Activated CD8-positive, alpha-beta T cell treated with anti-CD3 and anti-CD28 coated beads, Interleukin-2, amount 10 ng/mL, durations not matched to agents 7 days and 5 days (primary cell): ENCODE data around the gene TLR6. TPM values are rescaled to one million over a fixed set of nuclear protein-coding genes. Genes with fewer than 3 reads are reported as not detected.
A peak's percentile ranks its signal among the peaks of the same experiment; 100 is the strongest.

Source experiments
- ATAC-seq: fragments of 150-1000 bp; cut with Tn5 transposase; one replicate; pipeline ENCODE4 v1.10.0; 2021; ENCODE audit warnings: moderate library complexity
- CTCF ChIA-PET: fragments of 350-600 bp; sonication (Branson Sonifier 250); formaldehyde crosslinking; loops from one replicate; lab custom pipeline; 2021; ENCODE audit warnings: antibody characterized with exemption; lab: Charles Lee
- POLR2A ChIA-PET: fragments of 350-600 bp; sonication (Branson Sonifier 250); formaldehyde crosslinking; loops from one replicate; lab custom pipeline; 2021; ENCODE audit warnings: antibody characterized with exemption; lab: Charles Lee
- DNase-seq: peaks from one replicate; pipeline ENCODE4 v3.0.0-alpha.2; 2020
- H3K27ac Mint-ChIP-seq: one replicate; pipeline ENCODE4 v1.8.0; 2021; ENCODE audit warnings: mild to moderate bottlenecking, mixed read lengths
- H3K27me3 Mint-ChIP-seq: one replicate; pipeline ENCODE4 v1.8.0; 2021; ENCODE audit warnings: low read depth, mixed read lengths
- H3K36me3 Mint-ChIP-seq: one replicate; pipeline ENCODE4 v1.8.0; 2021; ENCODE audit warnings: low read depth, mixed read lengths
- H3K4me1 Mint-ChIP-seq: one replicate; pipeline ENCODE4 v1.8.0; 2021; ENCODE audit warnings: low read depth, mixed read lengths
- H3K4me3 Mint-ChIP-seq: one replicate; pipeline ENCODE4 v1.8.0; 2021; ENCODE audit warnings: mild to moderate bottlenecking, mixed read lengths
- H3K9me3 Mint-ChIP-seq: one replicate; pipeline ENCODE4 v1.8.0; 2022; ENCODE audit warnings: mixed read lengths; ENCODE audit not compliant: insufficient read depth
- total RNA-seq, 2 experiments: library from RNA; stranded (reverse); gene quantifications; one replicate each; pipeline ENCODE4 v1.2.3, GENCODE V29; 2021

TLR6 gene
- total RNA-seq, 2 experiments from 2014 or later: 3.1 to 3.2 TPM

DNA sequence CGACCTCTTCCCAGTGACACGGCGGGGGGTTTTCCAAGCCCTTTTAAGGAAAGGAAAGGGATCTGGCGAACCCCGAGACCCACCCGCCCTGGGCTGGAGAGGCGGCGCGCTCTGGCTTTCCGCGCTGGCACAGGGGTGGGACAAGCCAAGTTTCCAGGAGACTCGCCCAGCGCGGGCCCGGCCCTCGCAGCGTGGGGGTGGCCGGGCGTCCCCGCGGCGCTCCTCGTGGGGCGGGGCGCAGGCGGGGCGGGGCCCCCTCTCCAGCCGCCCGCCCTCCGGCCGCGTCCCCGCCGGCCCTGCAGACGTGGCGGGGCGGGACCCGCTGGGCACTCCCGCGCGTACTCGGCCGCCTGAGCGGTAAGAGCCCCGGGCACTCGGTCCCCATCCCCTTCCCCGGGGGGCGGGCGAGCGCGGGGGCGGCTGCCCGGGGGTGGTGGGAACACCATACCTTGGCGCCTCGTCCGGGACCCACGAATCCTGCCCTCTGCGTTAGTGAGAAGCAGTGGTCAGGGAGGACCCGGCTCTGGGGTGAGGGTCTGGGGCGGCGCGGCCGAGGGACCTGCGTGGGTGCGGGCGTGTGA lies 11.0 kb upstream of the TLR6 start, which contains the start of gene FAM114A1:
Gene FAM114A1 (plus strand): TSS at position 329 of the 581 bp plus-strand sequence. CDS start 10,273 bp downstream, outside the sequence.
- Mint-ChIP-seq H3K4me1 (peaks cover 26% of the 10 kb centered on the region), H3K27me3 (peaks cover 39% of the 10 kb centered on the region), H3K27ac (peak within 1 kb of the TSS; percentile 51), H3K9me3 (no peaks in the 10 kb centered on the region), H3K4me3 (peak within 1 kb of the TSS; percentile 76), H3K36me3 (no peaks in the 10 kb centered on the region)
- POLR2A ChIA-PET: no interaction called here
- CTCF ChIA-PET: interaction anchor here (1.0 to 1.7 kb wide), 3 partner anchors 25 to 108 kb away, joined by 3 to 7 read pairs (median 4); partner anchors contain the start of gene TLR10
- ATAC-seq: peak; percentile 93
- peak; percentile 31 for DNase-seq

DNA sequence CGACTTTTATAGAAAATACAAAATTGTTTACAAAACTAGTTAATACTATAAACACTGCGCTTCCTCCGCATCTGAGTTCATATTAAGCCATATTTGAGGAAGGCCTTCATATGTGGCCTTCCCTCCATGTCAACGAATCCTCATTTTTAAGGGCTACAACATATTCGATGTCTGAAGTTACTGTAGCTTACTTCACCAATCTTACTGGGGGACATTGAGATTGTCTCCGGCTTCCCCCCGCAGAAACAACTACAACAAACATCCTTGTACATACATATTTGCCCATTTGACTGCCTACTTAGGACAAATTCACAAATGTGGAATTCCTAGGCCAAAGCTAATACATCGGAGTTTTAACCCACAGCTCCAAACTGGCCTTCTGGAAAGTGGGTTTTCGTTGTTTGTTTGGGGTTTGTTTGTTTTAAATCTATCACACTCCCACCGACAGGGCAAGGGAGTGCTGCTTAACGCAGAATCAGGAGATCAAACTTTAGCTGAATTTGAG lies 10.4 kb upstream of the TLR6 start:
- Mint-ChIP-seq H3K27ac (peak overlapping the region; percentile 51), H3K36me3 (no peaks in the 10 kb centered on the region), H3K4me1 (peaks cover 26% of the 10 kb centered on the region), H3K4me3 (peak overlapping the region; percentile 76), H3K27me3 (peaks cover 39% of the 10 kb centered on the region), H3K9me3 (no peaks in the 10 kb centered on the region)
- POLR2A ChIA-PET: no interaction called here
- ATAC-seq: no peak
- CTCF ChIA-PET: interaction anchor here (1.0 to 1.7 kb wide), 3 partner anchors 26 to 107 kb away, joined by 3 to 7 read pairs (median 4); partner anchors contain the start of gene TLR10
- DNase-seq: no peak

GRCh38 chr4:38865445-38865844 lies 8.8 kb upstream of the TLR6 start:
- no peaks in the 10 kb centered on the region for H3K9me3 Mint-ChIP-seq

GRCh38 chr4:38861791-38862190 lies 5.2 kb upstream of the TLR6 start:
- H3K4me1 Mint-ChIP-seq: peaks cover 26% of the 10 kb centered on the region

More at GRCh38 chr4:38865445-38865844, 8.8 kb upstream of the TLR6 start:
- H3K27me3 Mint-ChIP-seq: peaks cover 42% of the 10 kb centered on the region
- ChIA-PET CTCF (interaction anchor here (0.6 to 2.2 kb wide), 3 partner anchors 20 to 1976 kb away, joined by 3 to 4 read pairs (median 3); no protein-coding TSS in a partner anchor), POLR2A (no interaction called here)
- peaks cover 30% of the 10 kb centered on the region for H3K4me1 Mint-ChIP-seq
- no peak overlapping the region for H3K4me3 Mint-ChIP-seq
- H3K36me3 Mint-ChIP-seq: no peaks in the 10 kb centered on the region
- DNase-seq (no peak), ATAC-seq (no peak)
- H3K27ac Mint-ChIP-seq: no peak overlapping the region

GRCh38 chr4:38860788-38861424 lies 4.3 kb upstream of the TLR6 start:
- Mint-ChIP-seq H3K27me3 (peaks cover 20% of the 10 kb centered on the region), H3K4me1 (peaks cover 35% of the 10 kb centered on the region), H3K4me3 (no peak overlapping the region), H3K36me3 (no peaks in the 10 kb centered on the region), H3K9me3 (no peaks in the 10 kb centered on the region), H3K27ac (no peak overlapping the region)
- ChIA-PET CTCF (interaction anchor here (0.6 to 4.3 kb wide), 54 partner anchors 8 to 1625 kb away, joined by 3 to 90 read pairs (median 4); partner anchors contain the start of genes RFC1, TLR1 and TLR10), POLR2A (no interaction called here)
- peak; percentile 77 for DNase-seq
- ATAC-seq: peak; percentile 67

More at GRCh38 chr4:38861791-38862190, 5.2 kb upstream of the TLR6 start:
- DNase-seq: no peak
- Mint-ChIP-seq H3K9me3 (no peaks in the 10 kb centered on the region), H3K36me3 (no peaks in the 10 kb centered on the region), H3K4me3 (no peak overlapping the region), H3K27ac (no peak overlapping the region), H3K27me3 (peaks cover 20% of the 10 kb centered on the region)
- ChIA-PET CTCF (interaction anchor here (0.8 to 4.3 kb wide), 14 partner anchors 13 to 372 kb away, joined by 3 to 90 read pairs (median 6); partner anchors contain the start of gene TLR10), POLR2A (no interaction called here)
- no peak for ATAC-seq

DNA sequence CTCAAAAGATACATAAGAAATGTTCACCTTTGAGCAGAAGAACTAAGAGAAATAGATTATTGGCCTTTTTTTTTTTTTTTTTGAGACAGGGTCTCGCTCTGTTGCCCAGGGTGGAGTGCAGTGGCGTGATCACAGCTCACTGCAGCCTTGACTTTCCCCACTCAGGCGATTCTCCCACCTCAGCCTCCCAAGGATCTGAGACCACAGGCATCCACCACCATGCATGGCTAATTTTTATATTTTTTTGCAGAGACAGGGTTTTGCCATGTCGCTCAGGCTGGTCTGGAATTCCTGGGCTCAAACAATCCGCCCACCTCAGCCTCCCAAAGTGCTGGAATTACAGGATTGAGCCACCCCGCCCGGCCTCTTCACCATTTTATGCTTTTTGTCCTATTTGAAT lies 2.9 kb upstream of the TLR6 start:
- no peak overlapping the region for H3K27ac Mint-ChIP-seq
- H3K4me3 Mint-ChIP-seq: no peak overlapping the region
- CTCF ChIA-PET: interaction anchor here (1.2 to 4.3 kb wide), 11 partner anchors 15 to 797 kb away, joined by 3 to 90 read pairs (median 4); partner anchors contain the start of genes TLR1 and TLR10
- POLR2A ChIA-PET: no interaction called here
- peaks cover 17% of the 10 kb centered on the region for H3K27me3 Mint-ChIP-seq
- H3K4me1 Mint-ChIP-seq: peaks cover 40% of the 10 kb centered on the region
- ATAC-seq (no peak), DNase-seq (no peak)
- no peaks in the 10 kb centered on the region for H3K36me3 Mint-ChIP-seq
- H3K9me3 Mint-ChIP-seq: no peaks in the 10 kb centered on the region

DNA sequence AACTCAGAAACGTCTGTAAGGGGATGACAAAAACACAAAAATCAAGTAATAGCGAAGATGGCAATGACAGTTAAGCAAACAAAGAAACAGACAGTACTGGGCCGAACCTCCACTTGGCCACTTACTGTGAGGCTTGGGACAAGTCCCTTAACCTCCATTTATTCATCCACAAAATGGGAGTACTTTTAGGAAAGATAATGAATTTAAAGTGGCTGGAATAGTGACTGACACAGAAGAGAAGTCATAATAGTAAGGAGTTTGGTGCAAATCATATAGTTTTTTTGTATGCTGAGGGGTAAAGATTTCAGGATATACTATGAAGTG lies 1.4 kb upstream of the TLR6 start:
- Mint-ChIP-seq H3K36me3 (no peaks in the 10 kb centered on the region), H3K4me3 (no peak overlapping the region), H3K4me1 (peaks cover 42% of the 10 kb centered on the region), H3K27ac (peak overlapping the region; percentile 86), H3K9me3 (no peaks in the 10 kb centered on the region), H3K27me3 (peaks cover 8% of the 10 kb centered on the region)
- POLR2A ChIA-PET: no interaction called here
- no peak for ATAC-seq
- CTCF ChIA-PET: interaction anchor here (0.7 to 4.3 kb wide), 4 partner anchors 96 to 683 kb away, joined by 3 to 90 read pairs (median 4); no protein-coding TSS in a partner anchor
- DNase-seq: no peak

GRCh38 chr4:38857354-38858096 lies 908 bp upstream of the TLR6 start:
- POLR2A ChIA-PET: no interaction called here
- DNase-seq: peak; percentile 33
- no peaks in the 10 kb centered on the region for H3K36me3 Mint-ChIP-seq
- H3K27me3 Mint-ChIP-seq: peaks cover 5% of the 10 kb centered on the region
- H3K4me1 Mint-ChIP-seq: peaks cover 42% of the 10 kb centered on the region
- H3K9me3 Mint-ChIP-seq: no peaks in the 10 kb centered on the region
- H3K4me3 Mint-ChIP-seq: peak overlapping the region; percentile 83
- peak overlapping the region; percentile 86 for H3K27ac Mint-ChIP-seq
- peak; percentile 27 for ATAC-seq
- CTCF ChIA-PET: interaction anchor here (1.5 to 3.4 kb wide), 5 partner anchors 14 to 115 kb away, joined by 3 to 65 read pairs (median 20); partner anchors contain the start of genes TLR1 and TLR10

GRCh38 chr4:38856046-38856445 lies 571 bp downstream of the TLR6 start:
- ChIA-PET POLR2A (interaction anchor here (0.6 to 1.3 kb wide), 5 partner anchors 52 to 943 kb away, joined by 3 to 6 read pairs (median 5); partner anchors contain the start of gene TLR1), CTCF (interaction anchor here (0.6 to 3.4 kb wide), 18 partner anchors 9 to 878 kb away, joined by 3 to 65 read pairs (median 4); partner anchors contain the start of genes TLR1, TLR10 and WDR19)
- H3K27ac Mint-ChIP-seq: peak overlapping the region; percentile 95
- H3K4me1 Mint-ChIP-seq: peaks cover 42% of the 10 kb centered on the region
- DNase-seq (peak; percentile 48), ATAC-seq (peak; percentile 52)
- H3K9me3 Mint-ChIP-seq: peaks cover 4% of the 10 kb centered on the region
- no peaks in the 10 kb centered on the region for H3K27me3 Mint-ChIP-seq
- H3K4me3 Mint-ChIP-seq: peak overlapping the region; percentile 83
- peaks cover 3% of the 10 kb centered on the region for H3K36me3 Mint-ChIP-seq

DNA sequence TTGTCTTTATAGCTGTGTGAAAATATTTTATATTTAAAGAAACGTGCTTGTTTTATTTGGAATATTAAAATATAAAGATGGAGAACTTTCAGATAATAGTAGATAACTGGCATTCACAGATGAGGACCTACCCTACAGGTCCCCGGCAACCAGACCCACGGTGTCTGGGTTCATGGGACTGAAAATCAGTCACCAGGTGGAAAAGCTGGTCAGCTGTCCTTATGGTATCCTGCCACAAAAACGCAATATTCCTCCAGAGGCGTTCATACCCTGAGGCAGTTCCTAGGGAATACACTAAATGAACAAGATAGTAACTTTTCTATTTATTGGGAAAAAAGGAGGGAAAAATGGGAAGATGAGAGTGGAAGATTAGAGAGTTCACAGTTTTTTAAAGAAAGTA lies 1.2 kb downstream of the TLR6 start:
- Mint-ChIP-seq H3K27ac (peak overlapping the region; percentile 95), H3K9me3 (peaks cover 4% of the 10 kb centered on the region), H3K4me1 (peaks cover 38% of the 10 kb centered on the region), H3K4me3 (peak overlapping the region; percentile 83), H3K36me3 (peaks cover 3% of the 10 kb centered on the region), H3K27me3 (no peaks in the 10 kb centered on the region)
- ChIA-PET CTCF (interaction anchor here (0.6 to 3.4 kb wide), 17 partner anchors 8 to 878 kb away, joined by 3 to 65 read pairs (median 5); partner anchors contain the start of genes TLR1, TLR10 and WDR19), POLR2A (interaction anchor here (0.6 to 1.3 kb wide), 5 partner anchors 51 to 943 kb away, joined by 3 to 6 read pairs (median 5); partner anchors contain the start of gene TLR1)
- no peak for ATAC-seq
- no peak for DNase-seq

DNA sequence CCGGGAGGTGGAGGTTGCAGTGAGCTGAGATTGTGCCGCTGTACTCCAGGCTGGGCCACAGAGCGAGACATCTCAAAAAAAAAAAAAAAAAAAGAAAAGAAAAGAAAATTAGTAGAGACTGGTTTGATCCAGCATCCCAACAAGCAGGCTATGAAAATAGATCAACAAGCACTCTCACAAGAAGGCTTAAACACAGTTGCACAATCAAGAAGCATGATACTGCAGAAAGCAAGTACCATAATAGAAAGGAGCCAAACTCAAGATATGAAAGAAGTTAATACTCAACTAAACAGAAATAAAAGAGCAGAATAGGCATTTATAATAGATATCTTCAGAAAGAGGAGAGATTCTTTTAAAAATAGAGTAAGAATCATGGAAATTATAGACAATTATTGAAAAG lies 10.6 kb downstream of the TLR6 start:
- ATAC-seq (no peak), DNase-seq (no peak)
- Mint-ChIP-seq H3K27me3 (no peaks in the 10 kb centered on the region), H3K27ac (no peak overlapping the region), H3K9me3 (peaks cover 10% of the 10 kb centered on the region), H3K36me3 (peaks cover 18% of the 10 kb centered on the region), H3K4me1 (no peaks in the 10 kb centered on the region), H3K4me3 (no peak overlapping the region)
- ChIA-PET CTCF (no interaction called here), POLR2A (no interaction called here)
